HEK293 (cell line): ENCODE results near the gene KPNA1.

ENCODE experiments used
- CTCF ChIA-PET: fragments of 350-600 bp; formaldehyde crosslinking; extraction: SDS; loops from one replicate; lab custom pipeline; 2021; ENCODE audit warnings: antibody characterized with exemption; lab: Yijun Ruan, JAX
- POLR2A ChIA-PET: fragments of 300-600 bp; formaldehyde crosslinking; extraction: SDS; loops from one replicate; lab custom pipeline; 2020; ENCODE audit warnings: antibody characterized with exemption, inconsistent platforms; lab: Yijun Ruan, JAX
- H3K27ac ChIP-seq: fragments of 200-500 bp; sonication (Bioruptor generic); 2 replicates; pipeline ENCODE4 v1.5.1; 2014; ENCODE audit warnings: low read depth, low read length, control low read depth, inconsistent platforms; ENCODE audit errors: extremely low read depth
- H3K36me3 ChIP-seq, 2 experiments: fragments of 200-500 bp in 1 of 2; sonication (Bioruptor generic) in 1 of 2; 1 replicate in 1 of 2; 2 replicates in 1 of 2; pipeline ENCODE4 v1.5.1; 2014 to 2017; ENCODE audit warnings: inconsistent platforms in 2 of 2, low read length in 2 of 2; ENCODE audit not compliant: control insufficient read depth in 2 of 2, insufficient read depth in 1 of 2
- H3K4me1 ChIP-seq: fragments of 200-500 bp; sonication (Bioruptor generic); 2 replicates; pipeline ENCODE4 v1.5.1; 2014; ENCODE audit warnings: mild to moderate bottlenecking, low read length, inconsistent platforms; ENCODE audit not compliant: control insufficient read depth, insufficient read depth
- H3K4me3 ChIP-seq: 2 replicates; pipeline ENCODE4 v1.5.1; 2011; ENCODE audit warnings: low read depth, mild to moderate bottlenecking, control low read depth, low read length, moderate library complexity
- H3K9me3 ChIP-seq: fragments of 200-500 bp; sonication (Bioruptor generic); 2 replicates; pipeline ENCODE4 v1.5.1; 2014; ENCODE audit warnings: low read depth, low read length, inconsistent platforms; ENCODE audit not compliant: control insufficient read depth, insufficient read depth
- FEZF1 ChIP-seq: fragments of 450-650 bp; formaldehyde crosslinking; IDR thresholded peaks from 2 replicates; pipeline ENCODE4 v1.5.1; 2016; ENCODE audit warnings: missing biosample characterization, missing genetic modification characterization
- GFI1B ChIP-seq: fragments of 450-650 bp; formaldehyde crosslinking; IDR thresholded peaks from 2 replicates; pipeline ENCODE4 v1.5.1; 2016; ENCODE audit warnings: missing biosample characterization, missing genetic modification characterization
- GLI4 ChIP-seq: fragments of 450-650 bp; formaldehyde crosslinking; IDR thresholded peaks from 2 replicates; pipeline ENCODE4 v1.5.1; 2016; ENCODE audit warnings: missing biosample characterization, missing genetic modification characterization
- HOXA7 ChIP-seq: sonication (generic); formaldehyde crosslinking; IDR thresholded peaks from 2 replicates; pipeline ENCODE4 v1.8.1; 2022; ENCODE audit warnings: missing genetic modification reagents, borderline replicate concordance
- IKZF3 ChIP-seq: fragments of 450-650 bp; IDR thresholded peaks from 2 replicates; pipeline ENCODE4 v1.5.0; 2018; ENCODE audit warnings: missing biosample characterization, mild to moderate bottlenecking, missing genetic modification characterization, moderate library complexity
- KLF1 ChIP-seq: fragments of 450-650 bp; formaldehyde crosslinking; IDR thresholded peaks from 2 replicates; pipeline ENCODE4 v1.5.1; 2016; ENCODE audit warnings: missing biosample characterization, missing genetic modification characterization
- KLF10 ChIP-seq: fragments of 450-650 bp; IDR thresholded peaks from 2 replicates; pipeline ENCODE4 v1.5.1; 2018; ENCODE audit warnings: missing biosample characterization, mild to moderate bottlenecking, missing genetic modification characterization
- KLF8 ChIP-seq: fragments of 450-650 bp; formaldehyde crosslinking; IDR thresholded peaks from 2 replicates; pipeline ENCODE4 v1.5.1; 2016; ENCODE audit warnings: missing biosample characterization, missing genetic modification characterization
- MYNN ChIP-seq: fragments of 450-650 bp; formaldehyde crosslinking; IDR thresholded peaks from 2 replicates; pipeline ENCODE4 v1.5.1; 2016; ENCODE audit warnings: missing biosample characterization, missing genetic modification characterization, borderline replicate concordance
- REPIN1 ChIP-seq: fragments of 450-650 bp; formaldehyde crosslinking; IDR thresholded peaks from 2 replicates; pipeline ENCODE4 v1.5.1; 2017; ENCODE audit warnings: missing biosample characterization, missing genetic modification characterization, low read depth
- SALL2 ChIP-seq: fragments of 450-650 bp; formaldehyde crosslinking; IDR thresholded peaks from 2 replicates; pipeline ENCODE4 v1.5.0; 2017; ENCODE audit warnings: missing biosample characterization, mild to moderate bottlenecking, missing genetic modification characterization, borderline replicate concordance
- SETDB1 ChIP-seq: IDR thresholded peaks from one replicate; pipeline ENCODE4 v1.6.1; 2017; ENCODE audit warnings: mild to moderate bottlenecking, low read length, moderate library complexity, mixed read lengths; ENCODE audit not compliant: insufficient read length
- TCF7L2 ChIP-seq: IDR thresholded peaks from 2 replicates; pipeline ENCODE4 v1.6.1; 2011; ENCODE audit warnings: low read depth, mild to moderate bottlenecking, inconsistent platforms, low read length, moderate library complexity, borderline replicate concordance
- TRIM28 ChIP-seq: IDR thresholded peaks from 2 replicates; pipeline ENCODE4 v1.6.1; 2011; ENCODE audit warnings: low read length, control low read depth, borderline replicate concordance
- ZBTB26 ChIP-seq: fragments of 450-650 bp; formaldehyde crosslinking; optimal IDR thresholded peaks from 2 replicates; pipeline ENCODE3; 2016; ENCODE audit warnings: missing biosample characterization, mild to moderate bottlenecking, missing genetic modification characterization
- ZNF155 ChIP-seq: fragments of 450-650 bp; formaldehyde crosslinking; IDR thresholded peaks from 2 replicates; pipeline ENCODE4 v1.5.1; 2016; ENCODE audit warnings: missing biosample characterization, missing genetic modification characterization
- ZNF169 ChIP-seq: fragments of 450-650 bp; formaldehyde crosslinking; IDR thresholded peaks from 2 replicates; pipeline ENCODE4 v1.5.1; 2016; ENCODE audit warnings: missing biosample characterization, missing genetic modification characterization
- ZNF174 ChIP-seq: fragments of 450-650 bp; formaldehyde crosslinking; IDR thresholded peaks from 2 replicates; pipeline ENCODE4 v1.5.0; 2017; ENCODE audit warnings: missing biosample characterization, mild to moderate bottlenecking, missing genetic modification characterization
- ZNF354C ChIP-seq: fragments of 450-650 bp; formaldehyde crosslinking; IDR thresholded peaks from 2 replicates; pipeline ENCODE4 v1.5.1; 2016; ENCODE audit warnings: missing biosample characterization, missing genetic modification characterization, low read depth, borderline replicate concordance
- ZNF473 ChIP-seq: fragments of 450-650 bp; formaldehyde crosslinking; IDR thresholded peaks from 2 replicates; pipeline ENCODE4 v1.5.1; 2017; ENCODE audit warnings: missing biosample characterization, missing genetic modification characterization
- ZNF561 ChIP-seq: fragments of 450-650 bp; IDR thresholded peaks from 2 replicates; pipeline ENCODE4 v1.5.1; 2018; ENCODE audit warnings: missing biosample characterization, missing genetic modification characterization, borderline replicate concordance
- ZNF660 ChIP-seq: fragments of 450-650 bp; IDR thresholded peaks from 2 replicates; pipeline ENCODE4 v1.5.1; 2018; ENCODE audit warnings: missing biosample characterization, mild to moderate bottlenecking, missing genetic modification characterization
- ZNF664 ChIP-seq: fragments of 450-650 bp; formaldehyde crosslinking; IDR thresholded peaks from 2 replicates; pipeline ENCODE4 v1.5.1; 2016; ENCODE audit warnings: missing biosample characterization, missing genetic modification characterization
- ZNF670 ChIP-seq: fragments of 450-650 bp; formaldehyde crosslinking; IDR thresholded peaks from 2 replicates; pipeline ENCODE4 v1.5.1; 2016; ENCODE audit warnings: missing biosample characterization, missing genetic modification characterization, low read depth
- TF ChIP-seq, protein P1 (sequence below): fragments of 450-650 bp; formaldehyde crosslinking; IDR thresholded peaks from 2 replicates; pipeline ENCODE4 v1.5.1; 2016; ENCODE audit warnings: missing biosample characterization, missing genetic modification characterization
- TF ChIP-seq, protein P2 (sequence below): fragments of 450-650 bp; formaldehyde crosslinking; IDR thresholded peaks from 2 replicates; pipeline ENCODE4 v1.5.1; 2016; ENCODE audit warnings: missing biosample characterization, missing genetic modification characterization, borderline replicate concordance
- TF ChIP-seq, protein P3 (sequence below): fragments of 450-650 bp; formaldehyde crosslinking; IDR thresholded peaks from 2 replicates; pipeline ENCODE4 v1.5.1; 2016; ENCODE audit warnings: missing biosample characterization, missing genetic modification characterization

Gene KPNA1

GRCh38 chr3:122389892-122390291 is 124.8 kb downstream of the KPNA1 start:
- TF ChIP-seq ZNF561 (tag by site-specific recombination), result no peak
- TF ChIP-seq GLI4 (tag by site-specific recombination), result no peak
- TF ChIP-seq HOXA7, result no peak
- no peak for TF ChIP-seq SETDB1
- no peak for TF ChIP-seq SALL2
- no peak for TF ChIP-seq IKZF3
- no peak for TF ChIP-seq MYNN
- no peak for TF ChIP-seq ZBTB26 (tag by site-specific recombination)
- no peak for TF ChIP-seq ZNF664 (tag by site-specific recombination)
- no peak for TF ChIP-seq KLF10 (tag by site-specific recombination)
- TF ChIP-seq ZNF155 (tag by site-specific recombination), result no peak
- TF ChIP-seq KLF8 (tag by site-specific recombination), result no peak
- Histone ChIP-seq H3K4me1 (no peaks in the 10 kb centered on the region), H3K36me3 (peaks cover 0 to 11% of the 10 kb centered on the region in 2 experiments; a peak in 2 of 3 replicates), H3K27ac (no peak overlapping the region), H3K9me3 (no peaks in the 10 kb centered on the region), H3K4me3 (no peak overlapping the region)
- CTCF ChIA-PET, result interaction anchor here (0.5 to 0.9 kb wide), 3 partner anchors 70 to 957 kb away, joined by 3 to 4 read pairs (median 3); no protein-coding TSS in a partner anchor
- POLR2A ChIA-PET, result no interaction called here

GRCh38 chr3:122389197-122389596 is 125.5 kb downstream of the KPNA1 start:
- H3K4me3 ChIP-seq, result no peak overlapping the region
- peaks cover 0 to 11% of the 10 kb centered on the region in 2 experiments; a peak in 2 of 3 replicates for H3K36me3 ChIP-seq
- H3K4me1 ChIP-seq, result no peaks in the 10 kb centered on the region
- no peak overlapping the region for H3K27ac ChIP-seq
- CTCF ChIA-PET, result interaction anchor here (0.5 to 0.9 kb wide), 3 partner anchors 69 to 291 kb away, joined by 3 to 4 read pairs (median 4); no protein-coding TSS in a partner anchor
- H3K9me3 ChIP-seq, result no peaks in the 10 kb centered on the region
- TF ChIP-seq, protein P1, sequence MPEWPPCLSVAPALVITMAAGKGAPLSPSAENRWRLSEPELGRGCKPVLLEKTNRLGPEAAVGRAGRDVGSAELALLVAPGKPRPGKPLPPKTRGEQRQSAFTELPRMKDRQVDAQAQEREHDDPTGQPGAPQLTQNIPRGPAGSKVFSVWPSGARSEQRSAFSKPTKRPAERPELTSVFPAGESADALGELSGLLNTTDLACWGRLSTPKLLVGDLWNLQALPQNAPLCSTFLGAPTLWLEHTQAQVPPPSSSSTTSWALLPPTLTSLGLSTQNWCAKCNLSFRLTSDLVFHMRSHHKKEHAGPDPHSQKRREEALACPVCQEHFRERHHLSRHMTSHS, result no peak
- TF ChIP-seq, protein P2, sequence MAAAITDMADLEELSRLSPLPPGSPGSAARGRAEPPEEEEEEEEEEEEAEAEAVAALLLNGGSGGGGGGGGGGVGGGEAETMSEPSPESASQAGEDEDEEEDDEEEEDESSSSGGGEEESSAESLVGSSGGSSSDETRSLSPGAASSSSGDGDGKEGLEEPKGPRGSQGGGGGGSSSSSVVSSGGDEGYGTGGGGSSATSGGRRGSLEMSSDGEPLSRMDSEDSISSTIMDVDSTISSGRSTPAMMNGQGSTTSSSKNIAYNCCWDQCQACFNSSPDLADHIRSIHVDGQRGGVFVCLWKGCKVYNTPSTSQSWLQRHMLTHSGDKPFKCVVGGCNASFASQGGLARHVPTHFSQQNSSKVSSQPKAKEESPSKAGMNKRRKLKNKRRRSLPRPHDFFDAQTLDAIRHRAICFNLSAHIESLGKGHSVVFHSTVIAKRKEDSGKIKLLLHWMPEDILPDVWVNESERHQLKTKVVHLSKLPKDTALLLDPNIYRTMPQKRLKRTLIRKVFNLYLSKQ (tag by site-specific recombination), result no peak
- TF ChIP-seq ZNF174 (tag by site-specific recombination) (no peak), TRIM28 (no peak), GFI1B (tag by site-specific recombination) (no peak)
- POLR2A ChIA-PET, result no interaction called here

DNA sequence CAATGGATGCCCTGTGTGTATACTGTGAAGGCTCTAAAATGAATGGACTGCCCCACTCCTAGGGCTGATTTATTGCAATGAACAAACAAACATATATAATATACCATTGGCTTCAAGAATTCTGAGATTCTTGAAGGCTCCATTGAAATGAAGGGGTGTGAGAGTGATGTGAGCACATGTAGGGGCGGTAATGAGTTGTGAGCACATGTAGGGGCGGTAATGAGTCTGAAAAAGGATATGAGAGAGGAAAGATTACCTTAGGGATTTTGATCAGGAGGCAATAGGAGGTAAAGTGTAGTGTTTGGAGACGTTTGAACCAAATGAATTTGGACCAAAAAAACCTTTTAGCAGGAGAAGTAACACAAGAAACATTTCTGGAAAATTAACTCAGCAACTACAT is 127.0 kb downstream of the KPNA1 start:
- TF ChIP-seq TCF7L2 (no peak), ZNF473 (tag by site-specific recombination) (no peak), FEZF1 (tag by site-specific recombination) (no peak), ZNF169 (tag by site-specific recombination) (no peak), KLF1 (tag by site-specific recombination) (no peak), ZNF660 (no peak), HOXA7 (no peak), REPIN1 (tag by site-specific recombination) (no peak), ZNF670 (no peak), ZNF354C (no peak)
- TF ChIP-seq, protein P3, sequence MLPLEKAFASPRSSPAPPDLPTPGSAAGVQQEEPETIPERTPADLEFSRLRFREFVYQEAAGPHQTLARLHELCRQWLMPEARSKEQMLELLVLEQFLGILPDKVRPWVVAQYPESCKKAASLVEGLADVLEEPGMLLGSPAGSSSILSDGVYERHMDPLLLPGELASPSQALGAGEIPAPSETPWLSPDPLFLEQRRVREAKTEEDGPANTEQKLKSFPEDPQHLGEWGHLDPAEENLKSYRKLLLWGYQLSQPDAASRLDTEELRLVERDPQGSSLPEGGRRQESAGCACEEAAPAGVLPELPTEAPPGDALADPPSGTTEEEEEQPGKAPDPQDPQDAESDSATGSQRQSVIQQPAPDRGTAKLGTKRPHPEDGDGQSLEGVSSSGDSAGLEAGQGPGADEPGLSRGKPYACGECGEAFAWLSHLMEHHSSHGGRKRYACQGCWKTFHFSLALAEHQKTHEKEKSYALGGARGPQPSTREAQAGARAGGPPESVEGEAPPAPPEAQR, result no peak
- no peak overlapping the region for H3K27ac ChIP-seq
- H3K9me3 ChIP-seq, result no peaks in the 10 kb centered on the region
- ChIA-PET CTCF (no interaction called here), POLR2A (no interaction called here)
- no peak overlapping the region for H3K4me3 ChIP-seq
- peaks cover 0 to 11% of the 10 kb centered on the region in 2 experiments; a peak in 2 of 3 replicates for H3K36me3 ChIP-seq
- no peaks in the 10 kb centered on the region for H3K4me1 ChIP-seq
